COLO668 (cell line): ENCODE results near the gene OXCT2.

Experiments used
- DNase-seq: peaks from one replicate; lab custom pipeline; 2025; ENCODE audit not compliant: unreplicated experiment; lab: John Stamatoyannopoulos, UW

Gene OXCT2

GRCh38 chr1:39737546-39738169, 33.5 kb downstream of the OXCT2 start:
- DNase-seq = no peak

- no peak for DNase-seq
Observed at GRCh38 chr1:39735731-39736130, 35.4 kb downstream of the OXCT2 start.

GRCh38 chr1:39733161-39733560, 38.0 kb downstream of the OXCT2 start:
- no peak for DNase-seq

GRCh38 chr1:39732730-39733129, 38.4 kb downstream of the OXCT2 start:
- no peak for DNase-seq

- DNase-seq = no peak
Observed at GRCh38 chr1:39729842-39730241, 41.3 kb downstream of the OXCT2 start.

- no peak for DNase-seq
Observed at GRCh38 chr1:39729030-39729429, 42.1 kb downstream of the OXCT2 start.

- DNase-seq = no peak
Observed at GRCh38 chr1:39727932-39728317, 43.2 kb downstream of the OXCT2 start.

GRCh38 chr1:39727221-39727931, 43.8 kb downstream of the OXCT2 start:
- no peak for DNase-seq

GRCh38 chr1:39726600-39726999, 44.5 kb downstream of the OXCT2 start:
- DNase-seq = no peak

GRCh38 chr1:39722495-39722894, 48.7 kb downstream of the OXCT2 start:
- DNase-seq = no peak

- no peak for DNase-seq
Observed at GRCh38 chr1:39721664-39722063, 49.5 kb downstream of the OXCT2 start.

- no peak for DNase-seq
Observed at GRCh38 chr1:39720094-39720999, 50.8 kb downstream of the OXCT2 start.
